SK-N-SH (cell line): ENCODE results near the gene RNU4-1. TPM values are rescaled to one million over a fixed set of nuclear protein-coding genes. Genes with fewer than 3 reads are reported as not detected.

Experiments
- CTCF ChIA-PET: fragments of 300-600, 350-600 bp; formaldehyde crosslinking; extraction: SDS; loops from one replicate; lab custom pipeline; 2021; lab: Yijun Ruan, JAX
- POLR2A ChIA-PET: fragments of 350-600 bp; sonication (Branson Sonifier 250); formaldehyde crosslinking; extraction: SDS; loops from one replicate; lab custom pipeline; 2020; ENCODE audit warnings: antibody characterized with exemption, inconsistent platforms; lab: Yijun Ruan, JAX
- DNase-seq: peaks from one replicate; pipeline ENCODE4 v3.0.0; 2012
- H2AFZ ChIP-seq: fragments of 200-600 bp; sonication (generic); 2 replicates; pipeline ENCODE4 v1.8.1; 2016; ENCODE audit warnings: antibody characterized with exemption, mild to moderate bottlenecking, low read depth
- H3F3A ChIP-seq: fragments of 200-600 bp; sonication (generic); replicated peaks from 2 replicates; pipeline ENCODE3; 2016; ENCODE audit warnings: antibody characterized with exemption, mild to moderate bottlenecking; ENCODE audit not compliant: insufficient read depth
- H3K27ac ChIP-seq, 2 experiments: fragments of 200-500 bp in 1 of 2; fragments of 200-600 bp in 1 of 2; sonication (Bioruptor generic) in 1 of 2; sonication (generic), shearing (Covaris generic) in 1 of 2; 2 replicates each; pipeline versions ENCODE4 v1.5.1 to v1.6.1; 2014 to 2016; ENCODE audit warnings: low read depth in 2 of 2, inconsistent platforms in 1 of 2, low read length in 1 of 2, mild to moderate bottlenecking in 1 of 2, mixed read lengths in 1 of 2
- H3K27me3 ChIP-seq: fragments of 200-600 bp; sonication (generic), shearing (Covaris generic); 2 replicates; pipeline ENCODE4 v1.6.1; 2016; ENCODE audit warnings: mixed run types; ENCODE audit not compliant: insufficient read depth
- H3K36me3 ChIP-seq, 2 experiments: fragments of 200-500 bp in 1 of 2; fragments of 200-600 bp in 1 of 2; sonication (Bioruptor generic) in 1 of 2; sonication (generic) in 1 of 2; replicated peaks in 1 of 2; 2 replicates each; pipeline versions ENCODE3 to v1.5.1; 2014 to 2016; ENCODE audit warnings: low read length in 1 of 2, mild to moderate bottlenecking in 1 of 2; ENCODE audit not compliant: insufficient read depth in 2 of 2, control insufficient read depth in 1 of 2
- H3K4me1 ChIP-seq, 2 experiments: fragments of 200-500 bp in 1 of 2; fragments of 200-600 bp in 1 of 2; sonication (Bioruptor generic) in 1 of 2; sonication (generic), shearing (Covaris generic) in 1 of 2; 2 replicates each; pipeline versions ENCODE4 v1.5.1 to v1.6.1; 2014 to 2016; ENCODE audit warnings: low read depth in 1 of 2, low read length in 1 of 2, mixed run types in 1 of 2; ENCODE audit not compliant: insufficient read depth in 2 of 2, control insufficient read depth in 1 of 2
- H3K4me2 ChIP-seq: fragments of 200-600 bp; sonication (generic), shearing (Covaris generic); 2 replicates; pipeline ENCODE4 v1.6.1; 2017; ENCODE audit warnings: mixed run types
- H3K4me3 ChIP-seq, 2 experiments: fragments of 200-500 bp in 1 of 2; fragments of 200-600 bp in 1 of 2; sonication (Bioruptor generic) in 1 of 2; sonication (generic), shearing (Covaris generic) in 1 of 2; 2 replicates each; pipeline versions ENCODE4 v1.5.1 to v1.8.1; 2014 to 2016; ENCODE audit warnings: low read depth in 2 of 2, inconsistent platforms in 1 of 2, low read length in 1 of 2, mild to moderate bottlenecking in 1 of 2, mixed read lengths in 1 of 2, moderate library complexity in 1 of 2
- H3K79me2 ChIP-seq: fragments of 200-600 bp; sonication (generic); 2 replicates; pipeline ENCODE4 v1.8.1; 2017; ENCODE audit warnings: mild to moderate bottlenecking; ENCODE audit not compliant: insufficient read depth
- H3K9ac ChIP-seq: fragments of 200-600 bp; sonication (generic); 2 replicates; pipeline ENCODE4 v1.6.1; 2017; ENCODE audit warnings: mixed run types
- H3K9me2 ChIP-seq: fragments of 200-600 bp; sonication (generic); 2 replicates; pipeline ENCODE4 v1.6.1; 2017; ENCODE audit warnings: mixed run types
- H3K9me3 ChIP-seq: fragments of 200-600 bp; sonication (generic); 2 replicates; pipeline ENCODE4 v1.6.1; 2017; ENCODE audit warnings: mixed run types, mild to moderate bottlenecking, moderate library complexity
- H4K20me1 ChIP-seq: fragments of 200-600 bp; sonication (generic); 2 replicates; pipeline ENCODE4 v1.6.1; 2017; ENCODE audit warnings: mild to moderate bottlenecking, mixed run types; ENCODE audit not compliant: insufficient read depth
- CTCF ChIP-seq: fragments of 200-600 bp; sonication (generic); IDR thresholded peaks from 2 replicates; pipeline ENCODE4 v1.6.1; 2017; ENCODE audit warnings: antibody characterized with exemption, mild to moderate bottlenecking, moderate library complexity
- ELF1 ChIP-seq: IDR thresholded peaks from 2 replicates; pipeline ENCODE4 v1.4.0; 2012
- JUND ChIP-seq: IDR thresholded peaks from 2 replicates; pipeline ENCODE4 v1.4.0; 2012
- MAX ChIP-seq: IDR thresholded peaks from 2 replicates; pipeline ENCODE4 v1.4.0; 2012; ENCODE audit warnings: low read depth
- MEF2A ChIP-seq: IDR thresholded peaks from 2 replicates; pipeline ENCODE4 v1.4.0; 2012; ENCODE audit warnings: low read depth, borderline replicate concordance
- SIN3A ChIP-seq: IDR thresholded peaks from 2 replicates; pipeline ENCODE4 v1.6.1; 2012; ENCODE audit warnings: low read depth, mild to moderate bottlenecking, low read length, moderate library complexity, borderline replicate concordance
- SMC3 ChIP-seq: IDR thresholded peaks from 2 replicates; pipeline ENCODE4 v1.6.1; 2012; ENCODE audit warnings: low read depth, low read length, improper control_type of control experiment
- WGBS: methylation state at CpG from one replicate; pipeline ENCODE4 v1.1.6; 2017; ENCODE audit warnings: low lambda C conversion rate; 5-methylcytosine and 5-hydroxymethylcytosine counted together
- polyA plus RNA-seq, 3 experiments: library from polyadenylated mRNA; depleted of rRNA; stranded (reverse); fragments of >200 nt; gene quantifications; 2 replicates each; pipeline ENCODE4 v1.2.3, GENCODE V29; 2012

RNU4-1 gene
- polyA plus RNA-seq, 1 of the 3 experiments (the other 2 are of a cell fraction): not detected

- CTCF ChIA-PET: interaction anchor here (0.6 to 5.2 kb wide), 7 partner anchors 9 to 111 kb away, joined by 3 to 57 read pairs (median 8); partner anchors contain the start of gene SIRT4
- TF ChIP-seq SMC3 (no peak), MAX (no peak)
- TF ChIP-seq, all 33 proteins: peak for 0
- H3K36me3 ChIP-seq: no peaks in the 10 kb centered on the region
Observed at GRCh38 chr12:120316798-120317223, 23.8 kb upstream of the RNU4-1 start.

GRCh38 chr12:120314220-120314619 lies 21.2 kb upstream of the RNU4-1 start:
- POLR2A ChIA-PET: no interaction called here
- H2AFZ ChIP-seq: no peak overlapping the region
- H3F3A ChIP-seq: peaks cover 6% of the 10 kb centered on the region
- CTCF ChIA-PET: interaction anchor here (1.0 to 5.2 kb wide), 7 partner anchors 10 to 189 kb away, joined by 3 to 57 read pairs (median 7); partner anchors contain the start of genes RNU4-1, RNU4-2 and SIRT4
- H3K27ac ChIP-seq: no peak overlapping the region
- no peaks in the 10 kb centered on the region for H3K36me3 ChIP-seq
- no peak for DNase-seq
- no peaks in the 10 kb centered on the region for H3K9me2 ChIP-seq
- no peak overlapping the region for H3K9ac ChIP-seq
- H3K4me1 ChIP-seq: peaks cover 4 to 5% of the 10 kb centered on the region in 2 experiments; a peak in 2 of 4 replicates
- no peaks in the 10 kb centered on the region for H3K9me3 ChIP-seq
- H4K20me1 ChIP-seq: no peaks in the 10 kb centered on the region
- WGBS: 57% methylated on average over 5 of the region's 5 CpGs
- no peak overlapping the region for H3K4me2 ChIP-seq
- no peaks in the 10 kb centered on the region for H3K27me3 ChIP-seq
- no peaks in the 10 kb centered on the region for H3K79me2 ChIP-seq
- peak; percentile 50 for TF ChIP-seq CTCF
- no peak for TF ChIP-seq MEF2A
- no peak for TF ChIP-seq JUND
- TF ChIP-seq SIN3A: no peak
- no peak for TF ChIP-seq ELF1
- H3K4me3 ChIP-seq: no peak overlapping the region; a peak in 1 of 4 replicates

More at GRCh38 chr12:120316798-120317223, 23.8 kb upstream of the RNU4-1 start:
- H3F3A ChIP-seq: peaks cover 6% of the 10 kb centered on the region
- H3K27ac ChIP-seq: peak overlapping the region; percentile 40 to 72; a peak in 3 of 4 replicates
- H3K9me3 ChIP-seq: no peaks in the 10 kb centered on the region
- peaks cover 4 to 5% of the 10 kb centered on the region in 2 experiments; a peak in 2 of 4 replicates for H3K4me1 ChIP-seq
- peak overlapping the region; percentile 57 to 86 for H3K4me3 ChIP-seq
- H3K79me2 ChIP-seq: no peaks in the 10 kb centered on the region
- H3K9me2 ChIP-seq: no peaks in the 10 kb centered on the region
- no peaks in the 10 kb centered on the region for H4K20me1 ChIP-seq
- no peak for DNase-seq
- POLR2A ChIA-PET: interaction anchor here (0.7 to 1.8 kb wide), 4 partner anchors 14 to 116 kb away, joined by 3 to 18 read pairs (median 7); partner anchors contain the start of genes RNU4-2, RPLP0 and SIRT4
- H3K9ac ChIP-seq: peak overlapping the region; percentile 63; the same call in 1 of the 2 replicates
- 38% methylated on average over 9 of the region's 9 CpGs for WGBS
- peak overlapping the region; percentile 91 for H3K4me2 ChIP-seq
- peak overlapping the region; percentile 80 for H2AFZ ChIP-seq
- no peaks in the 10 kb centered on the region for H3K27me3 ChIP-seq
